Hematopoietic multipotent progenitor cell treated with erythropoietin and hydrocortisone succinate and interleukin-3 and kit ligand, for 17 days (in vitro differentiated cells): Measurements from ENCODE around the gene STARD10.

Experiments
- DNase-seq: peaks from one replicate; pipeline ENCODE4 v3.0.0-alpha.2; 2015; ENCODE audit warnings: low spot score

STARD10 gene

DNA sequence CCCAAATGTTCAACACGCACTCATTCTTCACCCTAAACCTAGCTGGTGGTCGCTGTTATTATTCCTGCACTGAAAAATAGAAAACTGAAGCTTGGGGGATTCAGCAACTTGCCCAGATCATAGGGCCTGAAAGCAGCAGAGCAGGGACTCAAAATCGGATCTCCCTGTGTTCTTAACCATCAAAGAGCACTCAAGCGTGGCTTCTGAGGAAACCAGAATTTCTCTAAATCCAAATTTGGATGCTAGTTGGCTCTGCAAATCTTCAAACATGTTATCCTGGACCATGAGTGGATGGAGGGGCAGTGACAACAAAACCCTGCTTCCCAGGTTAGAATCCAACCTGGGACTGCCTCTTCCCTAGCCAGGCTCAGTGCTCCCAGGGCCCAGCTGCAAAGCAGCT, 30.0 kb downstream of the STARD10 start:
- no peak for DNase-seq

DNA sequence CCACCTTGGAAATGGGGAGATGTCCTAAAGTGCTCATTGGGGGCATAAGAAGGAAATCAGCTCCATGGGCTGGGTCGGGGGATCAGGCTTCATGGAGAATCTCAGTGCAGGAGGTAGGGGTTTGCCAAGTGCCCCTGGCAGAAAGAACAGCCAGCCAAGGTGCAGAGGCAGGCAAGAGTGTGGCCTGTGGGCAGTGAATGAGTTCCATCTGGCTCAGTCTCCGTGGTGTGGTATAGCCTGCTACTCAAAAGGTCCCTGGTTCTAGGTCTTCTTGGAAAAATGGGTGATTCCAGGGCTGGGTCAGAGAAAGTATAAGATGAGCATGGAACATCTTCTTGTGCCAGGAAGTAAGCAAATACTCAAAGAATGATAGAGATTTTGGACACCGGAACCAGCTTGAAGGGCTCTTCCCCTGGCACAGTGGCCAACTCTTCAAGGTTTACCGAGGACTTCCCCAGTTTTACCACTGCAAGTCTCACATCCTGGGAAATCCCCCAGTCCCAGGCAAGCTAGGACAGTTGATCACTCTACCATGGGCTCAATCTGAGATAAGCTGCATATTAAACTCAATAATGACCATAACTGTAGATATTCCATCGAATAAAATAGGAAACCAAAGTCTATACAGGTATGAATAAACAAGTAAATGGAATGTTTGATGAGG, 31.1 kb downstream of the STARD10 start:
- no peak for DNase-seq

DNA sequence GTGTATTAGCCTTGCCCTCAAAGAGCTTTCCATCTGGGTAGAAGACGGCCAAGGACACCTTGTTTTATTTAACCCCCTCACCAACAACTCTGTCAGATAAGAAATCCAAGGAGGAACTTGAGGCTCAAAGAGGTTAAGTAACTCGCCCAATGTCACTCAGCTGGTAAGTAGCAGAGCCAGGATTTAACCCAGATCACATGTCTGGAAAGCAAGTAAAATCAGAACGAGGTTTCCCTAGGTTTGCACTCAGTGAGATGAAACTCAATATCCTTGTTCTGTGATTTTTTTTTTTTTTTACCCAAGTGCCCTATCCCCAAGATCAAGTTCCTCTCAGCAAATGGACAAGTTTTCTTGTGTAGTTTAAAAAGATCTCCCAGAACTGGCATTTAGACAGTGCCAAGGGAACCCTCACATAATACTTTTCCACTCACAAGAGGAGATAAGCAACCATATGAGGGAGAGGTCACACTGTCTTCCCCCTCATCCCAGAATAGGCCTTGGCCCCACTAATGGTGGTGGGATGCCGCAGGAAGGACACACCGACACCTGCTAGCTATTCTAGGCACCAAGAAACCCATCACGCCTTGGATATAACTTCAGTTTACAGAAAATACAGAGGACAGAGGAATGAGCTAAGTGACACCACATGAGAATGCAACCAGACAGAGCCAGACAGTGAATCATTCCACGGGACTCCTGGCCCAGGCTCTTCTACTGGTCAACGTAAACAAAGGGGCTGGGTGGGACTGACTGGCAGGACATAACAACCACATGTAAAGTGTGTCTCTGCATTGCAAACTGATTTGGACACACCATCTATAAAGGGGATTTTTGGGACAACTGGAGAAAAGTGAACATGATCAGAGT, 33.1 kb downstream of the STARD10 start:
- no peak for DNase-seq

DNA sequence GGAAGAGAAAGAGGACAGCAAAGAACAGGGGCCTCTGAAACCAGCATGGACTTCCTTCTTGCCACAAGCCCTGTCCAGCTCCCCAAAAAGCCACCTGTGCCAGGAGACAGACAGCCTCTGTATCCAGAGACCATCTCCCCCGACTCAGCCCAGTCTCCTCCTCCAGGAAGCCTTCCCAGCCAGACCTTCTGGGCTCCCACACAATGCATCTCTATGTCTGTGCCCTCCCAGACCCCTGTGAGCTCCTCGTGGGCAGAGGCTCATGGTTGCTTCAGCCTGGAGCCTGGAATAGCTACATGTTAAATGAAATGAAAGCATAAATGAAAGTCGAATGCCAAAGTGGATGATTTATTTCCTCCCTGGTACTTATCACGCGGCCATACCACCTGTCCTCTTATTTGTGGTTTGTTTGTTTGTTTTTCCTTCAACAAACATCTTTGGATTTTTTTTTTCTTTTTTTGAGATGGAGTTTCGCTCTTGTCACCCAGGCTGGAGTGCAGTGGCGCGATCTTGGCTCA, 34.3 kb downstream of the STARD10 start:
- DNase-seq, result no peak

DNA sequence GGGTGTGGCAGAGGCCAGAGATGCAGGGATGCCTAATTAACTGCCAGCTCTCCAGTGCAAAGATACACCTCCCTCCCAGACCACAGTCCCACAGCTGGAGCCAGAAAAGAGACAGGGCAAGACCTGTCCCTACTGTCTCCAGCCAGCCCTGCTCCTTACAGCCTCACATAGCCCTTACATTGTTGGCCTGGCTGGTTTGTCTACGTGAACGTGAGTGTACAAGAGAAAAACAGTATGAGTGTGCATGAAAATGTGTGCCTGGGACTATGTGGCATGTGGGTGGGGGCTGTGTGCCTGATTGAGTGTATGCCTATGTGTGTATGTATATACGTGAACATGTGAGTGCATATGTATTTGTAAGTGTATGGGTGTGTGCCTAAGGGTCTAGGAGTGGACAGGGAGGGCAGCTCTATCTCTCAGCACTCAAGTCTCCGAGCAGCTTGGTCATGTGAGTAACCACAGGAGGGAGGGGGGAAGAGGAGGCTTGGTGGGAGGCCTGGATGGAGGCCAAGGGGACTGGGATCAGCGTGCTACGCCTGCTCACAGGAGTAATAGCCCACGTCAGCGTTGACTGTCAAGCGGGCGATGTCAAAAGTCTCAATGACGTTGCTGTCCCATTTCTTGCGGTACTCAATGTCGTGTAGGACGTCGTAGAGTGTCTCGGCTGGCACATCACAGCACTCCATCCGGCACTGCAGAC, 35.0 kb downstream of the STARD10 start:
- DNase-seq, result peak; percentile 19

DNA sequence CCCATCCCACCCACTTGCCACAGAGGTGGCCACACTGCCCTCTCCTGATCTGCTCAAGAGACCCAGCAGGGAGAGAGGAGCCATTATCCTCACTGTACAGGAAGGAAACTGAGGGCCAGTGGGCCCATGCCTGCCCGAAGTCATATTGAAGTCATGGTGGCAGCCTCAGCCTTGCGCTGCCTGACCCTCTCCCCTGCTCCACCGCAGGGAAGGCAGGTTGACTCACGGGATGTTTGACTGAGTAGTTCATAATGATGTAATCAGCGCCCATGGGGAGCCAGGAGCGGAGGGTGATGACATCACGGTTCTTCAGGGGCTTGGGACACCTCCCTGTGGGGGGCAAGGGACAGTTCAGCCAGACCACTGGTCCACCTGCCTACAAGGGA, 35.5 kb downstream of the STARD10 start:
- no peak for DNase-seq

DNA sequence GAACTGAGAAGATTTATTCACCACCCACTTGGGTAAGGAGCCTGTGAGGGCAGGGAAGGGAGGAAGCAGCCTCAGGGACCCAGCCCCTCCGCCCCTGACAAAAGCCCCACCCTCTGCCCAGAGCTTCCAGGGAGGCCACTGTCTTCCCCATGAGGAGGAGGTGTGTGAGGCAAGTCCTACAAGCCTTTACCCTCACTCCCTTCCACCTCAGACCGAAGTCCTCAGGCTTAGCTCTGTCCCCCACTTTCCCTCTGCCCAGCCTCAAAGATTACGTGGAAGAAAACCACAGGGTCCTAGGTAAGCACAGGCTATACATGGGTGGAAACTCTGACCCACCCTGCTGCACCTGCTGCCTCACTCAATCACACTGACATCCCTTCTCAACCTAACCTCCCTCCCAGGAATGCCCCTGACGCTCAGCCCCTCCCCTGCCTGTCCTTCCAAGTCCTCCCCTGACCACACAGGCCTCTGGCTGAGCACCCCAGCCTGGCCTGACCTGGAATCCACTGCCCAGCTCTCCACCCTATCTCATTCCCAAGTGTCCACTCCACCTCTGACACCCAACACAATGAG, 38.0 kb downstream of the STARD10 start:
- no peak for DNase-seq

DNA sequence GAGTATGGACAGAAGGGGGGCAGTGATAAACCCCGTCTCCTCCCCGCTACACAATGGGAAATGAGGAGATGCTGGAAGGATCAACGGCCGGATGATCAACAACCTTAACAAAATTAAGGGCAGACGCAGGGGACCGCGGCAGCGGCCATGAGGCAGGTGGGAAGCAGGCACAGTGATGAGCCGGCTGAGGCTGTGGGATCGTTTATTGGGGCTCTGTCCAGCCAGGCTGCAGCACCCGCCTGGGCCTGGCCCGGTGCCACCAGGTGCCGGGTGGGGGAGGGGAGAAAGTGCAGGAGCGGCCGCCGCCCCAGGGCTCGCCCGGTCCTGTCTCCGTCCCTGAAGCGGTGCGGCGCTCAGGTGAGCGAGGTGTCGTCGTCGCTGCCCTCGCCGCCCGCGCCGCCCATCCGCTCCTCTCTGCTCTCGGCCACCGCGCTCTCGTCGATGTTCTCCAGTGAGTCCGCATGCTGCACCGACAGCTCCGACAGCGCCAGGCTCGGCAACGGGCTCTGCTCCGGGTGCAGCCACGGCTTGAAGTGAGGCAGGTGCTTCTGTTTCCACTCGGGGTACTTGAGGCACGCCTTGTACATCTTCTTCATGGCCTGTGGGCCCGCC, 39.2 kb downstream of the STARD10 start:
- no peak for DNase-seq

DNA sequence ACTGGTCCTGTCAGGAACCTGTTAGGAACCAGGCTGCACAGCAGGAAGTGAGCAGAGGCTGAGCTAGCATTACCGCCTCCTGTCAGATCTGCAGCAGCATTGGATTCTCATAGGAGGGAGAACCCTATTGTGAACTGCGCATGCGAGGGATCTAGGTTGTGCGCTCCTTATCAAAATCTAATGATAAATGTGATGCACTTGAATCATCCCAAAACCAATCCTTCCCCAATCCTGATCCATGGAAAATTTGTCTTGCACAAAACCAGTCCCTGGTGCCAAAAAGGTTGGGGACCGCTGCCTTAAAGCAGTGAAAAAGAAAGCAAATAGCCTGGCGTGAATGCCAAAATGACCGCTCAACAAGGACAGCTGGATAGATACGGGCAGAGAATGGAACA, 39.7 kb downstream of the STARD10 start:
- no peak for DNase-seq

DNA sequence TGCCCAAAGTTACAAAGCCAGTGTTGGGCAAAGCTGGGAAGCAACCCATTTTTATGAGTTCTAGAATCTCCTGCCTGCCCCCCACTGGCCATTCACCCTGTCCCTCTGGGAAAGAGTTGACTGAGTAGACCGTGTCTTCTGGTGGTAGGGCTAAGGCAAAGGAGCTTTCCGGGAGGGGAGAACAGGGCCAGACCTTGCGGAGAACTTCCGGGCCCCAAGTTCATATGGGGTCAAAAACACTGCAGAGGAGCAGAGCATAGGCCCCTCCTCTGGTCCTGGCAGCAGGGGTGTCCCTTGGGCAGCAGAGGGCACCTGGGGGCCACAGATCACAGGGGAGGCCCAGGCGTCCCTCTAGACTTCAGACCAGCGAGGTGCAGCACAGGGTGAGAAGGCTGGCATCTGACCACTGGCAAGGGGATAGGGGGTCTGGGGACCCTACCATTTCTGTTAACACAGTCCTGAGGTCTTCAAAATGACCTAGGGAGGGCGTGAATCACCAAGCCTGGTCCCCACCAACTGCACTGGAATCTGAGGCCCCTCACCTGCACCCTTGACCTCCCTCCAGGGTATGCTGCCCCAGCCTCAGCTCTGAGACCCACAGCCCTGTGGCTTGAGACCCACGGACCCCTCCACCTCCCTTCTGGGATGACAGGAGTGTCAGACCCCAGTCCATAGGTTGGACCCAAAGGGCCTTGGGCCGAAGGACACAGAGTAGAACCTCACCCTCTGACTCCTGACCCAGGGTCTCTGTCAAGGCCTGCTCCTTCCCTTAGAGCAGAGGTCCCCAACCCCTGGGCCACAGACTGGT, 40.3 kb downstream of the STARD10 start:
- no peak for DNase-seq

DNA sequence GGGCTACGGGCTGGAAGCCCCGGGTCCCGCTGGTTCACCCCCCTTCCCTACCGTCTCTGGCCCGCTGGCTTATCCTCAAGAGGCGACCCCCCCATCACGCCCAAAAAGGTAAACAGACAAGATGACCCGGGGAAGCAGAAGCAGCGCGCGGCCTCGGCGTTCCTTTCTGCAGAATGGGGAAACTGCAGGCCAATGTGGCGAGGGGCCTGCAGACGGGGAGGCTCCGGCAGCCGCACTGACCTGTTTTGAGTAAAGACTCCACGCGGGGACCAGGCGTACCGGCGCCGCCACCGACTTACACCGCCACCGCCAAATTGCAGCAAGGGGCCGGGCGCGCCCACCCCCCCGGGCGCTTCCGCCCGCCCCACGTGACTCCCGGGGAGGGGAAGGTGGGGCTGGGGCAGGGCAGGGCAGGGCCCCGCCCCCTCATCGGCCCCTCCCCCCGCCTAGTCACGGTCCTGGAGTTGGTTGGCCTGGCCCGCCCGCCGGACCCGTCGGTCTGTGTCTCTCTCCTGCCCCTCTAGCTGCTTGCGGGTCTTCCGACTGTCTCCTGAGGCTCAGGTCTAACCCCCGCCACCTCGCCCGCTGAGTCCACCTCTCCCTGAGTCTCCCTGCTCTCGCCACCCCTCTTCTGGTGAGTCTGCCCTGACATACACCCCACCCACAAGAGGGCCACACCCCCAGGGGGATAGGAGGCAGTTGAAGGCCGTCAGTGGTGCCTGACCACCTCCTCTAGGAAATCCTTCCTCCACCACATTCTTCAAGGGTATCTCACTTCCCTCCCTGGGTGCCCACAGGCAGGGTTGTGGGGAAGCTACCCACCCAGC, 41.5 kb downstream of the STARD10 start, which contains the start of gene ARAP1:
Gene ARAP1, minus strand, starts transcription at position 321 of the 827 bp plus-strand sequence. CDS start 25,280 bp downstream, outside the sequence.
- DNase-seq, result peak; percentile 65

DNA sequence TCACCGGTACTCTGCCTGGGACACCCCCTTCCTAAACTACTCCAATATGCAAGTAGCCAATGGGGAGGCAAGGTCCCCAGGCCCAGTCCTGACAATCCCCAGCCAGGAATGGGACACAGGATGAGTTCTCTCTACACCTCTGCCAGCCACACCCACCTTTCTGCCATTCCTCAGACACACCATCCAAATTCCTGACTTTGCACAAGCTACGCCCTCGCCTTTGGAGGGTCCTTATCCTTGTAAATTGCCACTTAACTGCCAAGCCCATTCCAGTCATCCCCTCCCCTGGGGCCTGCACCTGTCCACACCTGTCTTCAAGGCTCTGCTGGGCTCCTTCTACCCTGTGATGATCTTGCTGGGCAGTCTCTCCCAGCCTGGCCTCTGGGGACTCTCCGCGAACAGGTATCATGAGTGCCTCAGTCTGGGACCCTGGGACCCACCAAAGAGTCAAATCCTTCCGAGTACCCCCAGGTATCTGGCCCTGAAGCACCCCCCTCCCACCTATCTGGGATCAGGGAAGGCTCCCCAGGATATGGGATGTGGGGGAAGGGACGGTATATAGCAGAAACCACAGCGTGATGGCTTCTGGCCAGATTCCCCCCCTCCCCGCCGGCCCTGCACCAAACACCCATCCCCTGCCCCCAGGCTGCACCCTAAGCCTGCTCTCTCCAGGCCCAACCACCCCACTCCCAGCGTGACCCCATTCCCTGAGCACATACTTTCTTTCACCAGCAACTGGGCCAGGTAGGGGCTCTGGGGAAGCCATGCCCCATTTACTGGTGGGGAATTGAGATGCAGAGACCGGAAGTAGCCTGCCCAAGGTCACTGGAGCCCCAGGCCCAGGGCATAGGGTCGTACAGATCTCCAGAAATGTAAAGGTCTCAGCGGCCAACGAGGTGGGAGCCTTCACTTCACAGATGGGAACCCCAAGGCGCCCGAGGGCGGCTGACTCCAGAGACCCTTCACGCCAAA, 42.4 kb downstream of the STARD10 start:
- no peak for DNase-seq

DNA sequence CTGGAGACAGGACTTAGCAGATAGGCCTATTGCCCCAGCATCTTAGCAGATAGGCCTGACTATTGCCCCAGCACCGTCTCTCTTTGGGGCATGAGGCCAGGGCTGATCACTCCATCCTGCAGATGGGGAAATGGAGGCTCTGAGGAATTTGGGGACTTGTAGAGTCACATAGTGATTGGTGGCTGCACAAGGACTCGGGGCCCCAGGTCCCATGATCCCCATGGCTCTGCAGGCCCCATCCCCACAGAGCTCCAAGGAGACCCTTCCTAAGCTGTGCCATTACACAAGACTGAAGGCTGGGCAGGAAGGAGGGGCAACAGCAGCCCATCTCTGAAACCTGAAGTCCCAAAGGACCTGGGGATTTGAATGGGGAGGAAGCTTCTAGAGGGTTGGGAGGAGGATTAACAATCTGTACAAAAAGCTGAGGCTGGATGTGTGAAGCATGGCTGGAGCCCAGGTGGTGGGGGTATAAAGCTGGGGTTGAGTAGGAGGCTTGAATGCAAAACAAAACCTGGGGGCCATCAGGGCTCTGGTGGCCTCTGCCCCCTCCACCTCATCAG, 43.2 kb downstream of the STARD10 start:
- no peak for DNase-seq

DNA sequence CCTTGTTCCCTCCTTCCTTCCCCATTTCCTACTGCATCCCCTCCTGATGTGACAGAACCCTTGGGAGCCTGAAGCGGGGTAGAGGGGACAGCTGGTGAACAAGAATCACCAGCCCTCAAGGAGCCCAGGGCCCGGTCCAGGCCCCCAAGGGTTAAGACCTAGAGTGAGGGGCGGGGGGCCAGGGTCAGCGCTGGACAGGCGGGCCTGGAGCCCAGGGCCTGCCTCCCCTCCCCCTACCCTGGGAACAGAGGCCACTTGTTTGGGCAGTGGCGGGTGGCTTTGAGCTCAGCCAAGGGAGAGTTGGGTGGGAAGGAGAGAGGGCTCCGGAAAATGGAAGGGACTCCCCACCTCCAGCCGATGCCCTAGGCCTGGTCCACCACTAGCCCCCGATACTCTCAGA, 43.8 kb downstream of the STARD10 start:
- DNase-seq, result no peak

DNA sequence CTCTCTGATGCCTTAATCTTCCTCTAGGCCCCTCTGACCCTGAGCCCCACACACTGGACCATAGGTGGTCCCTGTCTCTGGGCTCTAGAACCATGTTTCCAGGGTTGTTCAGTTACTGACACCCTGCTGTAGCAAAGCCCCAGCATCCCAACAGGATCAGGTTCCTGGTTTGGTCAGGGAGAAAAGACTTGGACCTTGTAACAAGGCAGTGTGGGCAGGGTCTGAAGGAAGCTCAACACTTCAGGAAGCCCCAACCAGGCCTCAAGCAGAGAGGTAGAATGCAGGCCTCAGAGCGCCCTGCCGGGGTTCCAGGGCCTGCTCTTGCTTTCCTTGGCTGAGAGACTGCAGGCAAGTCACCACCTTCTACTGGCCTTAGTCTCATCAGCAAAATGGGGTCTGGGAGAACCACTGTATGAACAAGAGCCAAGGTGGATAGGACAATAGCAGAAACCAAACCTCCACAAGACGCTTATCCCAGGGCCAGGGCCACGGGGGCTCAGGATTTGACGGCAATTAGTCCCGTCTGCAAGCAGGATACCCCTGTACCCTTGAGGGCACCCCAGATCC, 46.5 kb downstream of the STARD10 start:
- DNase-seq, result no peak

DNA sequence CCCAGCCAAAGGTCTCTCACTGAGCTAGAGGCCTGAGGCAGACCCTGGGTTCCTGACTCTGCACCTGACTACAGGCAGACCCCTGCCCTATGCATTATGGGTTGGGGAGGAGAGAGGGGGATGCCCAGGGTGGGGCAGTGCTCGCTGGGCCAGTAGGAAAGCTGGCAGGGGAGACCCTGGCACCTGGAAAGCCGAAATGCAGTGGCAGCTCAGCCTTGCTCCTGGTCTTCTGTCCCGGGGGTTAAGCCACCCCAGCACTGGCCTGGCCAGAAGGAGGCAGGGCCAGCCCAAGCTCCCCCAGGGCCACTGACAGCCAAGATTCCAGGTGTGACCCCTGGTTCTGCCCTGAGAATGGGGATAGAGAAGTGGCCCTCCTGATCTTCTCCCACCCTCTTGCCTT, 47.0 kb downstream of the STARD10 start:
- no peak for DNase-seq

DNA sequence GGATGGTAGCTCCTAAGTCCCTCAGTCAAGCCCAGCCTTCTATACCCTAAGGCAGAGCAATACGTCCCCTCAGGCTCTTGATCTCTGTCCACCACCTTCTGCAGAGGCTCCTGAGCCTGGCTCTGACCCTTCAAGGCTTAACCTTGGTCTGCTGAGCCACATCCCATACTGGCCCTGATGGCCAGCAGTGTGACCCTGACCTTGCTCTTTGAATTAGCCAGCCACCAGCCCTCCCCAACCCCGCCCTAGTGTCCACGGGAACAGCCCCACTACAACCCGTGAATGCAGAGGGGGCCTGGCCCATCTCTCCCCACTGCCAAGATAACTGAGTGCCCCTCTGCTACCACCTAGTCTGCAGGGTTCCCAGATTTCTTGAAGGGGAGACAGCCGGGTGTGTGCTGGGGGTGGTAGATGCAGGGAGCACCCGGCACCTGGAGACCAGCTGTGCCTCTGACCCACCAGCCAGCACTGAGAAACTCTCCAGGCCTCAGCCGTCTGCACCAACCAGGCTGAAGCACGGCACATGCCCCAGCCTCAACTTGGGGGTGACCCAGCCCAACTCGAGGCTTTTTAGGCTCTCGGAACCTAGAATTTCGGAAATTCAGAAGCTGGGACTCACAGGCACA, 47.8 kb downstream of the STARD10 start:
- no peak for DNase-seq

DNA sequence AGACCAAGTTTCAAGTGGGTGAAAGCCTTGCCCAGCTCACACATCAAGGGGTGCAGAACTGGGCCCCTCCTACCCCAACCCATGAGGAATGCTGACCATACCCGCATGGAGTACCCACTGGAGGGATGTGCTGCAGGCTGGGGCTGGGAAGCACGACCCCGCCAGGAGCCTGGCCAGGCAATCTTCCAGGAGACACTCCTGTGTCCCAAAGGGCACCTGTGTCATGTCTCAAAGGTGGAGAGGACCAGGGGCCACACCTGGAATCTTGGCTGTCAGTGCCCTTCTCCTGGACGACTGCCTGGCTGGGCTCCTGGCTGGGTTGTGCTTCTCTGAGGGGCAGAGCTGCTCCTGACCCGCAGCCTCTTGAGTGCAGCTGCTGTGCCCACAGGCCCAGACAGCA, 48.3 kb downstream of the STARD10 start:
- no peak for DNase-seq
